Measurements from ENCODE around the gene TPRX2. TPM values are rescaled to one million over a fixed set of nuclear protein-coding genes. Genes with fewer than 3 reads are reported as not detected.
A peak's percentile ranks its signal among the peaks of the same experiment; 100 is the strongest.

The TPRX2 gene
- total RNA-seq, 1 donor from 2014 or later, result not detected

DNA sequence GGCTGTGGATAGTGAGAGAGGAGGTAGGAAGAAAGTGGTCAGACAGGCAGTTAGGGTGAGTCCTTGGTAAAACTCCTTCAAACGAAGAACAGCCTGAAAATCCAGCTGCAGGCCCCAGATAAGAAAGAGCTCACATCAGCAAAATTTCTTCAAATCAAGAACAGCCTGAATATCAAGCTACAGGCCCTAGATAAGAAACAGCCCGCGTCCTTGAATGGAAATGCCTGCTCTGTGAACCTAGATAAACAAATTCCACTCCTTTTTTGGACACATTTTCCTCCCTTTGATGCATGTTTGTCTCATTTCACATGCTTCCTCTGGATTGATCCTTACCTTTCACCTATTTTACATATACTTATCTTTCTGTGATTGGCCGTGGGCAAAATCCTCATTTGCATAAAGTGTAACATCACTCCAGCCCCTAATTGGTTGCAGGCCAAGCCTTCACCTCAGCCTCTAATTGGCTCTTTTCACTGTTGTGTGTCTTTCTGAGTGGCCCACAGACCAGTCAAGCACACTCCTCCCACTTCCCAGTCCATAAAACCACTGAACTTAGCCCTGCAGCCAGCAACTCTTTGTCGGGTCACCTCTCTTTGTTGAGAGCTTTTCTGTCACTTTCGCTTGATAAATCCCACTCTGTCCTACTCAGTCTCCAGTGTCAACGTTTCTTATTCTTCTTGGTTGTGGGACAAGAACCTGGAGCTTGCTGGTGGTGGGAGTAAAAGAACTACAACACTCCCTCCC is 33.1 kb downstream of the TPRX2 start:
- H3K4me3 Mint-ChIP-seq (ENCODE audit: low read depth), result no peak overlapping the region
- peaks cover 7% of the 10 kb centered on the region for H3K4me1 Mint-ChIP-seq (ENCODE audit: low read depth)
- peak overlapping the region; percentile 21 for H3K27ac Mint-ChIP-seq
- TF ChIP-seq, protein P1, sequence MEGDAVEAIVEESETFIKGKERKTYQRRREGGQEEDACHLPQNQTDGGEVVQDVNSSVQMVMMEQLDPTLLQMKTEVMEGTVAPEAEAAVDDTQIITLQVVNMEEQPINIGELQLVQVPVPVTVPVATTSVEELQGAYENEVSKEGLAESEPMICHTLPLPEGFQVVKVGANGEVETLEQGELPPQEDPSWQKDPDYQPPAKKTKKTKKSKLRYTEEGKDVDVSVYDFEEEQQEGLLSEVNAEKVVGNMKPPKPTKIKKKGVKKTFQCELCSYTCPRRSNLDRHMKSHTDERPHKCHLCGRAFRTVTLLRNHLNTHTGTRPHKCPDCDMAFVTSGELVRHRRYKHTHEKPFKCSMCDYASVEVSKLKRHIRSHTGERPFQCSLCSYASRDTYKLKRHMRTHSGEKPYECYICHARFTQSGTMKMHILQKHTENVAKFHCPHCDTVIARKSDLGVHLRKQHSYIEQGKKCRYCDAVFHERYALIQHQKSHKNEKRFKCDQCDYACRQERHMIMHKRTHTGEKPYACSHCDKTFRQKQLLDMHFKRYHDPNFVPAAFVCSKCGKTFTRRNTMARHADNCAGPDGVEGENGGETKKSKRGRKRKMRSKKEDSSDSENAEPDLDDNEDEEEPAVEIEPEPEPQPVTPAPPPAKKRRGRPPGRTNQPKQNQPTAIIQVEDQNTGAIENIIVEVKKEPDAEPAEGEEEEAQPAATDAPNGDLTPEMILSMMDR (IDR thresholded peaks at IDR 0.05; ENCODE audit: unreplicated experiment), result no peak
- no peaks in the 10 kb centered on the region for H3K27me3 Mint-ChIP-seq
- DNase-seq (ENCODE audit: low spot score, unreplicated experiment), result no peak
- no peaks in the 10 kb centered on the region for H3K9me3 Mint-ChIP-seq (ENCODE audit: low read depth)
- peaks cover 1% of the 10 kb centered on the region for H3K36me3 Mint-ChIP-seq (ENCODE audit: insufficient read depth)

- TF ChIP-seq, protein P1 (IDR thresholded peaks at IDR 0.05; ENCODE audit: unreplicated experiment), result no peak
- H3K36me3 Mint-ChIP-seq (ENCODE audit: insufficient read depth), result peaks cover 1% of the 10 kb centered on the region
- H3K9me3 Mint-ChIP-seq (ENCODE audit: low read depth), result no peaks in the 10 kb centered on the region
- H3K4me1 Mint-ChIP-seq (ENCODE audit: low read depth), result peaks cover 7% of the 10 kb centered on the region
- no peaks in the 10 kb centered on the region for H3K27me3 Mint-ChIP-seq
- no peak for DNase-seq (ENCODE audit: low spot score, unreplicated experiment)
- H3K27ac Mint-ChIP-seq, result no peak overlapping the region
- no peak overlapping the region for H3K4me3 Mint-ChIP-seq (ENCODE audit: low read depth)
Measured at GRCh38 chr19:47895165-47895782, 36.2 kb downstream of the TPRX2 start.

DNA sequence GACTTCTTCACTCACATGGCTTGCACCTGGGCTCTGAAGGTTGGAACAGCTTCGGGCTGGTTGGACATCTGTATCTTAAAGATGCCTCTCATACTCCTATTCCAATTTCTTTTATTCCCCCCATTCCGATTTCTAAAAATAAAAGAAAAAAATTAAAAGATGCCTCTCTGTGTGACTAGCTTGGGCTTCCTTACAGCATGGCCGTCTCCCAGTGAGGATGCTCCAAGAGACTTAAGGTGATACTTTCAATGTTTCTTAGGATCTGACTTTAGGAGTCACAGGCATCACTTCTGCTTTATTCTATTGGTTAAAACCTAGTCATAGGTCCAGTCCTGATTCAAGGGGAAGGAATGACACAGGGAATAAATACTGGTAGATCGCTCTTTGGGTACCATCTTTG is 37.0 kb downstream of the TPRX2 start:
- H3K27me3 Mint-ChIP-seq, result no peaks in the 10 kb centered on the region
- H3K36me3 Mint-ChIP-seq (ENCODE audit: insufficient read depth), result peaks cover 1% of the 10 kb centered on the region
- no peak for DNase-seq (ENCODE audit: low spot score, unreplicated experiment)

GRCh38 chr19:47896773-47897172 is 37.7 kb downstream of the TPRX2 start:
- no peaks in the 10 kb centered on the region for H3K9me3 Mint-ChIP-seq (ENCODE audit: low read depth)
- H3K27me3 Mint-ChIP-seq, result no peaks in the 10 kb centered on the region
- DNase-seq (ENCODE audit: low spot score, unreplicated experiment), result no peak
- no peak overlapping the region for H3K27ac Mint-ChIP-seq
- peaks cover 1% of the 10 kb centered on the region for H3K36me3 Mint-ChIP-seq (ENCODE audit: insufficient read depth)
- H3K4me1 Mint-ChIP-seq (ENCODE audit: low read depth), result peaks cover 4% of the 10 kb centered on the region
- TF ChIP-seq, protein P1 (IDR thresholded peaks at IDR 0.05; ENCODE audit: unreplicated experiment), result no peak
- no peak overlapping the region for H3K4me3 Mint-ChIP-seq (ENCODE audit: low read depth)

More for the DNA sequence above, 37.0 kb downstream of the TPRX2 start:
- no peak overlapping the region for H3K4me3 Mint-ChIP-seq (ENCODE audit: low read depth)
- TF ChIP-seq, protein P1 (IDR thresholded peaks at IDR 0.05; ENCODE audit: unreplicated experiment), result no peak
- H3K4me1 Mint-ChIP-seq (ENCODE audit: low read depth), result peaks cover 6% of the 10 kb centered on the region
- no peaks in the 10 kb centered on the region for H3K9me3 Mint-ChIP-seq (ENCODE audit: low read depth)
- no peak overlapping the region for H3K27ac Mint-ChIP-seq

DNA sequence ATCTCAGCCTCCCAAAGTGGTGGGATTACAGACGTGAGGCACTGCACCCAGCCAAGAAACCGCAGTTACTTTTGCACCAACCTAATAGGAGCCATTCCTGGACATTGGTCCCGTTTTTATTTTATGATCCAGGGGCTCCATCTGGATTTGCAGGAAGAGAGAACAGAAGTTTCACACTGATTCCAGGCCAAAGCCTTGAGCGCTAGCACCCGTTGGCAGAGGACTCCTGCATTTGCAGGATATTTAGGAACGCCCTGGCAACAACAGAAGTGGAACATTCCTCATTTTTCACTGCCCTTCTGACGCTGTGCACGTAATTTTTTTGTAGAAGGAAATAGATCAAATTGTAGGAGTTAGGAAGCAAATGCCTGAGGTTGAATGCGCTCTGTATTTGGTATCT is 38.8 kb downstream of the TPRX2 start:
- DNase-seq (ENCODE audit: low spot score, unreplicated experiment), result no peak
- Mint-ChIP-seq H3K27ac (peak overlapping the region; percentile 65), H3K9me3 (ENCODE audit: low read depth) (no peaks in the 10 kb centered on the region), H3K4me3 (ENCODE audit: low read depth) (no peak overlapping the region), H3K36me3 (ENCODE audit: insufficient read depth) (peaks cover 1% of the 10 kb centered on the region), H3K4me1 (ENCODE audit: low read depth) (no peaks in the 10 kb centered on the region), H3K27me3 (no peaks in the 10 kb centered on the region)
- TF ChIP-seq, protein P1 (IDR thresholded peaks at IDR 0.05; ENCODE audit: unreplicated experiment), result no peak
